HEK293T (cell line): ENCODE data around the gene COX7B2.
A peak's percentile ranks its signal among the peaks of the same experiment; 100 is the strongest.

Experiments
- CTCF ChIA-PET: fragments of 350-600 bp; formaldehyde crosslinking; extraction: SDS; loops from one replicate; lab custom pipeline; 2021; ENCODE audit warnings: antibody characterized with exemption, inconsistent platforms; lab: Yijun Ruan, JAX
- POLR2A ChIA-PET: fragments of 350-600 bp; formaldehyde crosslinking; extraction: SDS; loops from one replicate; lab custom pipeline; 2020; ENCODE audit warnings: antibody characterized with exemption, inconsistent platforms; lab: Yijun Ruan, JAX
- DNase-seq: peaks from one replicate; pipeline ENCODE4 v3.0.0; 2012; ENCODE audit warnings: mixed read lengths; ENCODE audit errors: extremely low spot score
- ARNT ChIP-seq: fragments of 450-650 bp; IDR thresholded peaks from 2 replicates; pipeline ENCODE4 v1.6.1; 2017; ENCODE audit warnings: mild to moderate bottlenecking
- BHLHE40 ChIP-seq: fragments of 450-650 bp; IDR thresholded peaks from 2 replicates; pipeline ENCODE4 v1.6.1; 2016; ENCODE audit warnings: mild to moderate bottlenecking, moderate library complexity, borderline replicate concordance
- CTBP1 ChIP-seq: fragments of 450-650 bp; IDR thresholded peaks from 2 replicates; pipeline ENCODE4 v1.6.1; 2016; ENCODE audit warnings: borderline replicate concordance
- ELF4 ChIP-seq: fragments of 450-650 bp; IDR thresholded peaks from 2 replicates; pipeline ENCODE4 v1.6.1; 2017; ENCODE audit warnings: antibody characterized with exemption
- FOXA1 ChIP-seq: fragments of 450-650 bp; IDR thresholded peaks from 2 replicates; pipeline ENCODE4 v1.6.1; 2016; ENCODE audit warnings: mild to moderate bottlenecking
- FOXK2 ChIP-seq: fragments of 450-650 bp; IDR thresholded peaks from 2 replicates; pipeline ENCODE4 v1.6.1; 2016; ENCODE audit warnings: mild to moderate bottlenecking
- FOXM1 ChIP-seq: fragments of 450-650 bp; IDR thresholded peaks from 2 replicates; pipeline ENCODE4 v1.6.1; 2017; ENCODE audit warnings: mild to moderate bottlenecking, borderline replicate concordance
- HDGF ChIP-seq: fragments of 450-650 bp; IDR thresholded peaks from 2 replicates; pipeline ENCODE4 v1.6.1; 2017; ENCODE audit warnings: antibody characterized with exemption, borderline replicate concordance
- L3MBTL2 ChIP-seq: fragments of 450-650 bp; conservative IDR thresholded peaks from 2 replicates; pipeline ENCODE4 v1.6.1; 2016; ENCODE audit warnings: mild to moderate bottlenecking
- LEF1 ChIP-seq: fragments of 450-650 bp; IDR thresholded peaks from 2 replicates; pipeline ENCODE4 v1.6.1; 2017; ENCODE audit warnings: mild to moderate bottlenecking, borderline replicate concordance
- NFRKB ChIP-seq: fragments of 450-650 bp; IDR thresholded peaks from 2 replicates; pipeline ENCODE4 v1.6.1; 2016; ENCODE audit warnings: mild to moderate bottlenecking, moderate library complexity
- PKNOX1 ChIP-seq: fragments of 450-650 bp; IDR thresholded peaks from 2 replicates; pipeline ENCODE4 v1.6.1; 2016
- SP1 ChIP-seq: fragments of 450-650 bp; IDR thresholded peaks from 2 replicates; pipeline ENCODE4 v1.6.1; 2017
- SUZ12 ChIP-seq: fragments of 450-650 bp; IDR thresholded peaks from 2 replicates; pipeline ENCODE4 v1.6.1; 2016; ENCODE audit warnings: mild to moderate bottlenecking
- TARDBP ChIP-seq: fragments of 450-650 bp; IDR thresholded peaks from 2 replicates; pipeline ENCODE4 v1.6.1; 2016
- ZNF384 ChIP-seq: fragments of 450-650 bp; IDR thresholded peaks from 2 replicates; pipeline ENCODE4 v1.6.1; 2016

COX7B2 gene

GRCh38 chr4:46934726-46935125 lies 25.7 kb upstream of the COX7B2 start:
- no peak for DNase-seq
- ChIA-PET CTCF (no interaction called here), POLR2A (no interaction called here)
- no peak for TF ChIP-seq ARNT
- no peak for TF ChIP-seq SP1
- TF ChIP-seq NFRKB, result no peak
- TF ChIP-seq L3MBTL2, result no peak
- TF ChIP-seq BHLHE40, result no peak
- TF ChIP-seq ELF4, result no peak
- no peak for TF ChIP-seq PKNOX1
- TF ChIP-seq FOXM1, result no peak

GRCh38 chr4:46933686-46934085 lies 24.6 kb upstream of the COX7B2 start:
- CTCF ChIA-PET, result no interaction called here
- DNase-seq, result no peak

GRCh38 chr4:46931981-46932380 lies 22.9 kb upstream of the COX7B2 start:
- ChIA-PET POLR2A (no interaction called here), CTCF (interaction anchor here (0.6 to 1.5 kb wide), 11 partner anchors 9 to 451 kb away, joined by 3 to 5 read pairs (median 3); no protein-coding TSS in a partner anchor)
- TF ChIP-seq FOXK2 (no peak), PKNOX1 (no peak), HDGF (no peak), SUZ12 (no peak)
- DNase-seq, result peak; percentile 15

More at GRCh38 chr4:46933686-46934085, 24.6 kb upstream of the COX7B2 start:
- POLR2A ChIA-PET, result no interaction called here
- TF ChIP-seq FOXM1 (no peak), ZNF384 (no peak), BHLHE40 (no peak), LEF1 (no peak), FOXA1 (no peak), SP1 (no peak), CTBP1 (no peak), PKNOX1 (no peak), ARNT (no peak), NFRKB (no peak), L3MBTL2 (no peak), HDGF (no peak)

GRCh38 chr4:46930891-46931290 lies 21.8 kb upstream of the COX7B2 start:
- ChIA-PET POLR2A (no interaction called here), CTCF (interaction anchor here (1.0 kb wide), 1 partner anchor 94 kb away, joined by 4 read pairs; no protein-coding TSS in a partner anchor)
- TF ChIP-seq BHLHE40 (no peak), FOXK2 (no peak), FOXM1 (no peak)
- no peak for DNase-seq

GRCh38 chr4:46927201-46927600 lies 18.2 kb upstream of the COX7B2 start:
- ChIA-PET POLR2A (no interaction called here), CTCF (no interaction called here)
- no peak for DNase-seq
- TF ChIP-seq BHLHE40, result no peak
- no peak for TF ChIP-seq TARDBP
- no peak for TF ChIP-seq FOXK2
- TF ChIP-seq ELF4, result no peak
- no peak for TF ChIP-seq LEF1
- no peak for TF ChIP-seq CTBP1
- TF ChIP-seq SUZ12, result no peak
- TF ChIP-seq HDGF, result no peak
- no peak for TF ChIP-seq FOXA1
- no peak for TF ChIP-seq NFRKB
- no peak for TF ChIP-seq ZNF384
- TF ChIP-seq PKNOX1, result no peak
- TF ChIP-seq FOXM1, result no peak
- TF ChIP-seq ARNT, result no peak
- TF ChIP-seq SP1, result no peak
- TF ChIP-seq L3MBTL2, result no peak

GRCh38 chr4:46924789-46925529 lies 15.9 kb upstream of the COX7B2 start:
- ChIA-PET POLR2A (no interaction called here), CTCF (no interaction called here)
- TF ChIP-seq ZNF384 (no peak), SP1 (no peak), PKNOX1 (no peak), ARNT (no peak), BHLHE40 (no peak), NFRKB (no peak), FOXA1 (no peak), ELF4 (no peak), L3MBTL2 (no peak), FOXK2 (no peak), SUZ12 (no peak), CTBP1 (no peak), FOXM1 (no peak), LEF1 (no peak), TARDBP (no peak), HDGF (no peak)
- DNase-seq, result no peak
